BE2C (cell line): ENCODE measurements around the gene LTBP2.
A peak's percentile ranks its signal among the peaks of the same experiment; 100 is the strongest.

ENCODE experiments used
- DNase-seq: peaks from one replicate; pipeline ENCODE4 v3.0.0-alpha.2; 2020
- H3K27me3 ChIP-seq: fragments of 250-450 bp; sonication (Bioruptor Pico); 2 replicates; pipeline ENCODE4 v1.5.1; 2020; ENCODE audit warnings: mild to moderate bottlenecking
- H3K36me3 ChIP-seq: fragments of 250-450 bp; sonication (Bioruptor Pico); 2 replicates; pipeline ENCODE4 v1.5.1; 2020; ENCODE audit warnings: mild to moderate bottlenecking
- H3K4me1 ChIP-seq: fragments of 250-450 bp; sonication (Bioruptor Pico); 2 replicates; pipeline ENCODE4 v1.5.1; 2020
- H3K4me3 ChIP-seq: 2 replicates; pipeline ENCODE4 v1.5.1; 2011; ENCODE audit warnings: low read depth, low read length
- H3K9me3 ChIP-seq: fragments of 250-450 bp; sonication (Bioruptor Pico); 2 replicates; pipeline ENCODE4 v1.5.1; 2020
- TF ChIP-seq, protein P1 (sequence below): IDR thresholded peaks from 2 replicates; pipeline ENCODE4 v1.5.1; 2012; ENCODE audit warnings: mild to moderate bottlenecking, low read depth, low read length

The LTBP2 gene

DNA sequence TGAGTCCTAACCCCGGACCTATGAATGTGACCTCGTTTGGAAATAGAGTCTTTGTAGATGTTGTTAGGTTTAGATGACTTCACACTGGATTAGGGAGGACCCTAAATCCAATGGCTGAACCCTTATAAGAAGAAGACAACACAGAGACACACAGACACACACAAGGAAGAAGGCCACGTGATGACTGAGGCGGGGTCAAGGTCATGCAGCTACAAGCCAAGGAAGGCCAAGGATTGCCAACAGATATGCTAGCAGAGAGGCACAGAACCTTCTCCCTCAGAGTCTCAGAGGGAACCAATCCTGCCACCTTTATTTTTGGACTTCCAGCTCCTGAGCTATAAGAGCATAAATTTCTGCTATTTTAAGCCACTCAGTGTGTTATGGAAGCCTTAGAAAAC, 31.8 kb downstream of the LTBP2 start:
- H3K4me1 ChIP-seq: no peaks in the 10 kb centered on the region

DNA sequence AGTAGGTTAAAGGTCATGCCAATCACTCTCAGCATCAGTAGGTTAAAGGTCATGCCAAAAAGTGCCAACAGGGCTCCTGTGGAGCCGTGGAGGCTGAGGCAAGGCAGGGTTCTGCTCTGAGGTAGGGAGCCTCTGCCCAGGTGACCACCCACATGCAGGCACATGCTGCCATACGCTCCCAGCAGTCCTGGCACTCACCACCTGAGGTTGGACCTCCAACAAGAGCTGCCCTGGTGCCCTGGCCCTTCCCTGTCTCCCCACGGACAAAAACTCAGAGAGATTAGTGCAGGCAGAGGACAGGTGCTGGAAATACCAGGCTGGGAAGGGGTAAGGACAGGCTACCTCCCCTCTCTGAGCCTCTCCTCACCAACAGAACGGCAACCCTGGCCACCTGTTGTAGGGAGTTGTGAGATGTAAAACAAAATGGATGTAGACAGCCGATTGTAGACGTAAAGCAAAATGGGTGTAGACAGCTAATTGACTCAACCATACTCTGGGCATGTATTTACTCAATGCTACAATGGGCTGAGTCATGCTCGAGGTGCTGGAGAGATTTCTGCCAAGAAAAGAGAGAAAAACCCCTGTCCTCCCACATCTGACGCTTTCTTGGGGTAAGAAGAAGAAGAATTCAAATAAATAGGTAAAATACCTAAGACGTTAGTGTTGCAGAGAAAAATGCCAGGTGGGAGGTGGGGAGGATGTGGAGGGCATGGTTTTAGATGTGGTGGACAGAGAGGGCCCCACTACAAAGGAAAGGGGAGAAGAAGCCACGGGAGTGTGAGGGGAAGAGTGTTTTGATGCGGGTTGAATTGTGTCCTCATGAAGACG, 32.4 kb downstream of the LTBP2 start:
- Histone ChIP-seq H3K4me3 (no peak overlapping the region), H3K9me3 (no peaks in the 10 kb centered on the region), H3K36me3 (no peaks in the 10 kb centered on the region), H3K4me1 (no peaks in the 10 kb centered on the region), H3K27me3 (no peaks in the 10 kb centered on the region)
- DNase-seq: no peak
- TF ChIP-seq, protein P1, sequence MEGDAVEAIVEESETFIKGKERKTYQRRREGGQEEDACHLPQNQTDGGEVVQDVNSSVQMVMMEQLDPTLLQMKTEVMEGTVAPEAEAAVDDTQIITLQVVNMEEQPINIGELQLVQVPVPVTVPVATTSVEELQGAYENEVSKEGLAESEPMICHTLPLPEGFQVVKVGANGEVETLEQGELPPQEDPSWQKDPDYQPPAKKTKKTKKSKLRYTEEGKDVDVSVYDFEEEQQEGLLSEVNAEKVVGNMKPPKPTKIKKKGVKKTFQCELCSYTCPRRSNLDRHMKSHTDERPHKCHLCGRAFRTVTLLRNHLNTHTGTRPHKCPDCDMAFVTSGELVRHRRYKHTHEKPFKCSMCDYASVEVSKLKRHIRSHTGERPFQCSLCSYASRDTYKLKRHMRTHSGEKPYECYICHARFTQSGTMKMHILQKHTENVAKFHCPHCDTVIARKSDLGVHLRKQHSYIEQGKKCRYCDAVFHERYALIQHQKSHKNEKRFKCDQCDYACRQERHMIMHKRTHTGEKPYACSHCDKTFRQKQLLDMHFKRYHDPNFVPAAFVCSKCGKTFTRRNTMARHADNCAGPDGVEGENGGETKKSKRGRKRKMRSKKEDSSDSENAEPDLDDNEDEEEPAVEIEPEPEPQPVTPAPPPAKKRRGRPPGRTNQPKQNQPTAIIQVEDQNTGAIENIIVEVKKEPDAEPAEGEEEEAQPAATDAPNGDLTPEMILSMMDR: no peak

More for the DNA sequence above, 31.8 kb downstream of the LTBP2 start:
- Histone ChIP-seq H3K36me3 (no peaks in the 10 kb centered on the region), H3K4me3 (no peak overlapping the region), H3K9me3 (no peaks in the 10 kb centered on the region), H3K27me3 (no peaks in the 10 kb centered on the region)
- TF ChIP-seq, protein P1: no peak
- no peak for DNase-seq

DNA sequence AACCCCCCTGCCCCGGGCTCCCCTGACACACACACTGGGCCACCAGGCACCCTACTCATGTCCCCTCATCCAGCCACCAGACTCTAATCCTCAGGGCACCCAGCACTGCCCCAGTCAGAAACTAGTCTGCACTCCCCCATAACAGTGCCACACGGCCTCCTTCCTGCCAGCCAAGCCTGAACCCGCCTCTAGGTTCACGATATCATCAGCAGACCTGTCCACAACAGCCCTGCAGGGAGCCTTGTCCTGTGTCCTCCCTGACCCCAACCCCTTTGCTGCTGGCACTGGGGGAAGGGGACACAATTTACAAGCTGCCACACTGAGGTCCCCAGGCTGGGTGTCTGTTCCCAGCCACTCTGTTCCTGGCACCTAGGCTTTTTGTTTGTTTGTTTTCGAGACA, 33.6 kb downstream of the LTBP2 start:
- no peak overlapping the region for H3K4me3 ChIP-seq
- peak; percentile 44 for DNase-seq
- TF ChIP-seq, protein P1: no peak
- H3K27me3 ChIP-seq: no peaks in the 10 kb centered on the region
- no peaks in the 10 kb centered on the region for H3K4me1 ChIP-seq
- H3K9me3 ChIP-seq: no peaks in the 10 kb centered on the region
- H3K36me3 ChIP-seq: no peaks in the 10 kb centered on the region

DNA sequence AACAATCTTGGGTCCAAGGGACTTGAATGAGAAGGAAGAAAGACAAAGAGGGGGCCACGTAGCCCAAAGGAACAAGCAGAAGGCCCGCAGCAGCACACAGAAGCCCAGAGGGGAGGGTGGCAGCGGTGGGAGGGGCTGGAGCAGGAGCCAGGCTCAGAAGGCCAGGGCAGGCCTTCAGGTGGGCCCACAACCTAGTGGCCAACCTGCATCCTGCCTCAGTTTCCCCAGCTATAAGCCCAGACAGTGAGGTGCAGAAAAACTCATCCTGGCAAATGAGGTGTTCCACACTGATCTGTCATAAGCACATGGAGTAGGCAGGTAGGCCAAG, 34.1 kb downstream of the LTBP2 start:
- Histone ChIP-seq H3K4me1 (no peaks in the 10 kb centered on the region), H3K27me3 (no peaks in the 10 kb centered on the region), H3K9me3 (no peaks in the 10 kb centered on the region), H3K36me3 (no peaks in the 10 kb centered on the region), H3K4me3 (no peak overlapping the region)
- DNase-seq: no peak
- TF ChIP-seq, protein P1: no peak

DNA sequence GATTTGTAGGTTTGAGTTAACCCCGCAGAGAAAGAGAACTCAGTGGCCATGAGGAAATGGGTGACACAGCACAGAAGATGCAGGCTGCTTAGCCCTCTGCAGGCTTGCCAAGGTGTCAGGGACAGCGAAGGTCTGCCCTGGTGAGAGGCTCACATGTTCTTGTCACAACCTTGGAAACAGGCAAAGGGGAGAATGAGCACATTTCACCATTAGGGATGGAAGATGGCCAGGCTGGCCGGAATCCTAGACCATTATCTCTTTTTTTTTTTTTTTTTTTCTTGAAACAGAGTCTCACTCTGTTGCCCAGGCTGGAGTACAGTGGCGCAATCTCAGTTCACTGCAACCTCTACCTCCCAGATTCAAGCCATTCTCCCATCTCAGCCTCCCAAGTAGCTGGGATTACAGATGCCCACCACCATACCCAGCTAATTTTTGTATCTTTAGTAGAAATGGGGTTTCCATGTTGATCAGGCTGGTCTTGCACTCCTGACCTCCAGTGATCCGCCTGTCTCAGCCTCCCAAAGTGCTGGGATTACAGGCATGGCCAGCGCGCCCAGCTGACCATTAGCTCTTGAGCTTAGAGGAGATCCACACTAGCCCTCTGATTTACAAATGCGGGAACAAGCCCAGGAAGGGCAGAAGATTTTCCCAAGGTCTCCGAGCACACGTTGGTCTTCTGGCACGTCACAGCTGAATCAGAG, 34.6 kb downstream of the LTBP2 start:
- no peak for DNase-seq

DNA sequence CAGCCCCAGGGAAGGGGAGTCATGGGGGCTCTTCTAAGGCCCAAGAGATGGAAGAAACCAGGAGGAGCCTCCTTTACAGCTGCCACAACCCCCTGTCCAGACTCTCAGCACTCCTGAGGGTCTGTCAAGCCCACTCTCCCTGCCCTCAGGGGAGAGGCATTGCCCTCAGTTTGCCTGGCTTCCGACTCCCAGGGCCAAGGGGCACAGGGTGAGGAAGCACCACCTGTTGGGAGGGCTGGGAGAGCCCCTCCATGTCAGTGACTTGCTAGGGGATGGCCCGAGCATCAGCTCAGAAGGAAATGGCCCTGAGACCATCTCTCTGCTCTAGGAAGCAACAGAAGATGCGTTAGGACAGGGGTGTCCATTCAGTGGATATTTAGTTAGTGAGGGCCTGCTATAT, 36.1 kb downstream of the LTBP2 start:
- Histone ChIP-seq H3K9me3 (no peaks in the 10 kb centered on the region), H3K27me3 (no peaks in the 10 kb centered on the region), H3K4me1 (no peaks in the 10 kb centered on the region), H3K36me3 (no peaks in the 10 kb centered on the region), H3K4me3 (no peak overlapping the region)
- TF ChIP-seq, protein P1: no peak
- no peak for DNase-seq

More for the DNA sequence above, 34.6 kb downstream of the LTBP2 start:
- no peaks in the 10 kb centered on the region for H3K4me1 ChIP-seq
- TF ChIP-seq, protein P1: no peak
- no peaks in the 10 kb centered on the region for H3K36me3 ChIP-seq
- H3K27me3 ChIP-seq: no peaks in the 10 kb centered on the region
- H3K9me3 ChIP-seq: no peaks in the 10 kb centered on the region
- no peak overlapping the region for H3K4me3 ChIP-seq
